ENCODE results near the gene NUDT8.

DNA sequence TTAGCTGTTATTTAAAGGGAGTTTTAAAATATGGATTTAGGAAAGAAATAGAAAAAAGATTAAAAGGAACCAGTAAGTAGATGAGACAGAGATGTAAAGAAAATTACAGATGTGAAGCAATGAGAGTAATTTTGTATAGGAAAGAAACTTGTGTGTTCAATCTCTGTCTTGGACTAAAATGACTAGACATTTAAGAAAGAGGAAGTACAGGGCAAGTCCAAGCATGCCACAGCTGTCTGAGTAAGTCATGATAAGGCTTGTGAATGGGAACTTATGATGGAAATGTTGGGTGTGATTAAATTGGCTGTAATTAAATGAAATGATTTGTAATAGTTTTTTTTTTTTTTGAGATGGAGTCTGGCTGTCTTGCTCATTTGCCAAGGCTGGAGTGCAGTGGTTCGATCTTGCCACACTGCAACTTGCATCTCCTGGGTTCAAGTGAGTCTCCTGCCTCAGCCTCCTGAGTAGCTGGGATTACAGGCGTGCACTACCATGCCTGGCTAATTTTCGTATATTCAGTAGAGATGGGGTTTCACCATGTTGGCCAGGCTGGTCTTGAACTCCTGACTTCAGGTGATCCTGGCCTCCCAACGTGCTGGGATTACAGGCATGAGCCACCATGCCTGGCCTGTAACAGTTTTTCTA is 26.7 kb upstream of the NUDT8 start:
- TF ChIP-seq CTCF (IDR thresholded peaks at IDR 0.05) (no peak), POLR2A (IDR thresholded peaks at IDR 0.05) (no peak)
